GM11168 (cell line): ENCODE measurements around the gene TPM2.
"Not testable (repeated sequence)": the region's sequence is repeated elsewhere in the genome, so short reads cannot be mapped to it uniquely, and the experiment has no call there.

ENCODE experiments used
- in situ Hi-C: fragments of 300-500 bp; cut with MboI; formaldehyde crosslinking; loops from one replicate; pipeline ENCODE4 v1.12.0; 2022; ENCODE audit warnings: low sequenced_read_pairs; ENCODE audit not compliant: unreplicated experiment

The TPM2 gene

GRCh38 chr9:35658968-35659220 is 30.8 kb downstream of the TPM2 start:
- in situ Hi-C loops = no loop called here

DNA sequence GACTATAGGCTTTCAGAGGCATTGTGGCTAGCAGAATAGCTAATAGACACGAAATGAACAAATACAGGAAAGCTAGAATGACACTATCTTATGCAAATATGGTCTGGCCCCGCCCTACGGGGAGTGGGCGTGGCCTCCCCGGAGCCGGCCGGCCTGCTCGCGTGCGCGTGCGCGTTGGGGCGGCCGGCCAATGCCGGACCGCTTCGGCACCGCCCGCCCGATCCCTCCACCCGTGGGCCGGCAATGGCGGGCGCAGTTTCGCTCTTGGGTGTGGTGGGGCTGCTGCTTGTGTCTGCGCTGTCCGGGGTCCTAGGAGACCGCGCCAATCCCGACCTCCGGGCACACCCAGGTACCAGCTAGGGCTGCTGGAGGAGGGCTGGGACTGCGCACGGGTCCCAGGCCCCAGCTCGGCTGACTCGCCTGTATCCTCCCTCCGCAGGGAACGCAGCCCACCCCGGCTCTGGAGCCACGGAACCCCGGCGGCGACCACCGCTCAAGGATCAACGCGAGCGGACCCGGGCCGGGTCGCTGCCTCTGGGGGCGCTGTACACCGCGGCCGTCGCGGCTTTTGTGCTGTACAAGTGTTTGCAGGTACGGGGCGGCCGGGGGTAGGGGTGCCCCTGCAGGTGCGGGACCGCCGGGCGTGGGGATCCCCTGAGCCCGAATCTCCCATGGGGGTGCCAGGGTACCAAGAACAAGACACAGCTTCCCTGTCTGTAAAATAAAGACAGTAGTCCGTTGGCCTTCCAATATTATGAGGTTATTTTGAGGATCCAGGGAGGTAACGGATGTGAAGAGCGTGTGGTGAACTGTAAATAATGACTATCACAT is 31.4 kb downstream of the TPM2 start, which contains the start of gene CCDC107:
TSS of gene CCDC107 (plus strand) at position 156 of the 831 bp plus-strand sequence. CDS start at position 244, 88 bp downstream.
- in situ Hi-C loops = no loop called here

- in situ Hi-C loops = no loop called here
Measured at GRCh38 chr9:35657546-35658136, 32.1 kb downstream of the TPM2 start, which contains the start of gene RMRP. RMRP (minus strand) TSS chr9:35658019.

DNA sequence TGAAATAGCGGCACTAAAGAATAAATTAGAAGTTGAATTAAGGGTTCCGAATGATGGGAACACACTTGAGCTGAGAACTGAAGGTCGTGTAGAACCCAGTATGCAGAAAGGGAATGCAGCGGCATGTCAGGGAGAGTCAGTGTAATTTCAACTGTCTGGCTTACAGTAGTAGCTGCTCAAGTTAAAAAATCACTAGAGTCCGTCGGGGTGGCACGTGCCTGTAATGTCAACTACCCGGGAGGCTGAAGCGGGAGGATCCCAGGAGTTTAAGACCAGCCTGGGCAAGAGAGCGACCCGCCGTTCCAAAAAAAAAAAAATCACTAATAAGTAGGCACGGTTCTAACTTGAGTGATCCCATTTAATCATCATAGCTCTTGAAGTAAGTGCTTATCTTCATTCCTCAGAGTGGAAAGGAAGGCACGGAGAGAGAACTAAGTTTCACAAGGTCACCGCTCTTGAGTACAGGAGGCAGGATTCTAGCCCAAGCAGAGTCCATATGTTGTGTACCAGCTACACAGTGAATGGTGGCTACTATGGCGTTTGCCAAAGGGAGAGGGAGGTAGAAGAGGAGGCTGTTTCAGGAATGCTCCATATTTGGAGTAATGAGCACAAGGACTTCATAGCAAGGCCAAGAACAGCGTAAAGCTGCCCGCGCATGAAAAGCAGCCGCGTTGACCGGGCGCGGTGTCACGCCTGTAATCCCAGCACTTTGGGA is 32.7 kb downstream of the TPM2 start:
- in situ Hi-C loops = no loop called here

GRCh38 chr9:35656348-35656747 is 33.4 kb downstream of the TPM2 start:
- in situ Hi-C loops = no loop called here

- in situ Hi-C loops = no loop called here
Measured at GRCh38 chr9:35653611-35654010, 36.1 kb downstream of the TPM2 start.

- in situ Hi-C loops = no loop called here
Measured at GRCh38 chr9:35652829-35653209, 36.9 kb downstream of the TPM2 start.

GRCh38 chr9:35651956-35652828 is 37.5 kb downstream of the TPM2 start:
- in situ Hi-C loops = no loop called here

DNA sequence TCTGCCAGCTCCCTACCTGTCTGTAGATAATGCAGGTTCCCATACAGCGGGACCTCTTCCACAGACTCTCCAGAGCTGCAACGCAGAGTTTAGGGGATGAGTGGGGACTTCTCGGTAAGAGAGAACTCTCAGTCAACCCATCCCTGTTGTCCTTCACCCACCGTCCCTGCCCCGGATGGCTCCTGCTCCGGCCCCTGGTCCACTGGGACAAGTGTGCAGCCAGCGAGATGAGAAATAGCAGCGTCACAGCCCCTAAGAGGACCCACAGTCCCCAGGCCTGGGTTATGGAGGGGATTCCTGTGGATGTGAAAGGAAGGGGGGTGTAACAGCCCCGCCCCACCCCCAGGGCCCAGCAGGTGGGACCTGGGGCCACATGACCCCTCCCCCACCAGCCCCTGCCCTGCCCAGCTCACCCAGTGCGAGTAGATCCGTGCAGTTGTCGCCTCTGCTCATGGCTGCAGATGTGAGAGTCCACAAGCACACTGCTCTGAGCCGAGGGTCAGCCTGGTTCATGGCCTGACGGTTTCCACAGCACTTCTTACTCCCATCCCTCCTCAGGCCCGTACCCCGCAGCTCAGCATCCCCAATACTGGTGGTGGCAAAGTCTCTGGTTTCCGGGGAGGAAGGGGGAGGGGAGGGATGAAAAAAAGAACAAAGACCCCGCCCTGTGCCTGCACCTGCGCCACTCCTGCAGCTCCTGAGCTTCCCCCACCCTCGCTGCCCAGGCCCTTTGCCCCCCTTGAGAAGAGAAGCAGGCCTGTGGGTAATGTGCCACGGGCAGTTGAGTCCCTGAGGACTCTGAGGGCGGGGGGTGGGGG is 39.2 kb downstream of the TPM2 start, which contains the start of gene SIT1:
TSS of gene SIT1 (minus strand) at position 591 of the 818 bp plus-strand sequence. CDS start at position 513, 78 bp downstream.
- in situ Hi-C loops = no loop called here

DNA sequence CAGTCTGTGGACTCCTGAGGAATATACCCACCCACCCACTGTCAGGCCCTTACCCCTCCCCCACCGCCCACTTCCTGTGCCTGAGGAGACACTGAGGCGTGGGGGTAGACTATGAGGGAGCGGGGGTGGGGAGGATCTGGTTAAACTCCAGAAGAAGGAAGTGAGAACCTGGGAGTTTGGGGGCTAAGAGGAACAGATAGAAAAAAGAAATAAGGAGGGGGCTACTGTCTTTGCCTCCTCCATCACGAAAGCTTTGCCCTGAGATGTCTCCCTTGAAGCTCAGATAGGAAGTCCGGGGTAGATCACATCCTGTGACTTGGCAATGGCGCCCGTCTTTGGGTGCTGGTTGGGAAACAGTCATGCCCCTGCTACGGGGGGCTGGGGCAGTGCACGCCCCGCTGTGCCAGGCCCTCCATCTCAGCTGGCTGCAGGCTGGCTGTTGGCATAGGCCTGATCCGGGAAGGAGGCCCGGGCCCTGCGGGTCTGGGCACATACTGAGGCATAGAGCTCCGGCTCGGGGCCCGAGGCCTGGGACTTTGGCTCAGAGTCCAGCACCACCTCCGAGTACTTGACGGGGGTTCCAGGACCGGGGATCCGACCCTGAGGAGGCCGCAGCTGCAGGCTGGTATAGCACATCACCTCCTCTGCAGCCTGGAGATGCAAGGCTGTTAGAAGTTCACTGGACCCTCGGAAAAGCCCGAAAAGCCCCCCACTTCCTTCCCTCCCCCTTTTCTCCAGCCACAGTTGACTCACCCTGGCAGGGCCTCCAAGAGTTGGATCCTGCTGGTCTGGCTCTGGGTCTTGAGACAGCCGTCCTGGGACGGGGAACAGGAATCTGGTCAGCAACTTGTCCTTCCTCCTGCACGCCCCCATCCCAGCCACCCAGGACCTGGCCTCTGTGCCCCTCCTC is 40.0 kb downstream of the TPM2 start:
- in situ Hi-C loops = no loop called here

DNA sequence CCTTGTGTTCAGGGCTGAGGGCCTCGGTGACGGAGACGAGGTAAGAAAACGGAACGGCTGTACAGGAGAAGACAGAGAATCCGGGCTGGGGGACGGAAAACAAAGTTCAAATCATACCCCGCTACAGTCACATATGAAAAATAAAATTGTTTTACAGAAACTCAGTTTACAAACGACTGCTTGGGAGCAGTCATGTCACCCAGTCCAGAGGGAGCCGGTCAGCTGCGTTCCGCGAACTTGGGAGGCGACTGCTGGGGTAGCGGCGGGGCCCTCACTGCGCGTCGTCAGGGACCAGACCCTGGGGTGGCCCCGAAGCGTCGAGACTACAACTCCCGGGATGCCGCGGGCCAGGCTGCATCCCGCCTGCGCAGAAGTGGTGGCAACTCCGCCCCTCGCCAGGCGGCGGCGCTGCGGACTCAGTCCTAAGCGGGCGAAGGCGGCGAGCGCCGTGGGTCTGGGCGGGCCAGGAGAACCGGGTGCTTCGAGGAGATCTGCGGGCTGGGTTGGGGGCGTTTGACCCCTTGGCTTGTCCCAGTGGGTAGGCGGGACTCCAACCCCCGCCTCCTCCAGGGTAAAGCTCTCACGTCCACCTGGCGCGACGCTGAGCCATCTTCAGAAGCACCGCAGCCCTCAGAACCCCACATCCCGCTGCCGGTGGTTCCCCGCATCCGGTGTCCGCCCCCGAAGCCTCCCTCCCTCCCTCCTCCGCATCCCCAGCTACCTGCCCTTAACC is 43.0 kb downstream of the TPM2 start:
- in situ Hi-C loops = no loop called here

DNA sequence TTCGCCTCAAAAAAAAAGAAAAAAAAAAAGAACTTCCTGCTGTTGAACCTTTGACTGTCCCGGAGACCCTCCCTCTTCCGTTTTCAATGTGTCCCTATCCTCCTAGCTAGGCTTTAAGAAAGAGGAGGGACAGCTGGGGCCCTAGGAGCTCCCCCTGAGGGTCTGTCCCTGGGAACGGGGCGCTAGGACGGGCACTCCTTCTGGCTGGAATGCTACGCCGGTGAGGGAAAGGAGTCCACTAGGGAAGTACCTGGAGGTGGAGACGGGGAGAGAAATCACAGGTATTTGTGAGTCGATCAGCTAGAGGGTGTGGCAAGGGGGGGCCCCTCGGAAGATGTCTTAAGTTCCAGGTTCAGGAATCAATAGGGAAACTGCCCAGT is 43.6 kb downstream of the TPM2 start:
- in situ Hi-C loops = no loop called here

- in situ Hi-C loops = not testable (repeated sequence)
Measured at GRCh38 chr9:35645736-35646135, 44.0 kb downstream of the TPM2 start.

- in situ Hi-C loops = no loop called here
Measured at GRCh38 chr9:35643046-35643445, 46.7 kb downstream of the TPM2 start.

- in situ Hi-C loops = not testable (repeated sequence)
Measured at GRCh38 chr9:35641478-35641877, 48.2 kb downstream of the TPM2 start.

GRCh38 chr9:35640431-35640830 is 49.3 kb downstream of the TPM2 start:
- in situ Hi-C loops = not testable (repeated sequence)

- in situ Hi-C loops = no loop called here
Measured at GRCh38 chr9:35639631-35640030, 50.1 kb downstream of the TPM2 start.

- in situ Hi-C loops = not testable (repeated sequence)
Measured at GRCh38 chr9:35639225-35639624, 50.5 kb downstream of the TPM2 start.
